Uterus (tissue), 2 donors: Measurements from ENCODE around the gene TMEM132C.

Experiments used
- CTCF ChIP-seq, 4 experiments: fragments of 200-600 bp in 2 of 4; fragments of 450-650 bp in 2 of 4; sonication (generic) in 2 of 4; IDR thresholded peaks; one replicate each; pipeline ENCODE4 v1.5.1; 2016 to 2019; ENCODE audit warnings: antibody characterized with exemption in 4 of 4, mild to moderate bottlenecking in 2 of 4, moderate library complexity in 1 of 4
- POLR2A ChIP-seq, 2 donors: fragments of 450-650 bp; IDR thresholded peaks; one replicate each; pipeline ENCODE4 v1.6.1; 2016; ENCODE audit warnings: antibody characterized with exemption in 2 of 2, mild to moderate bottlenecking in 1 of 2, moderate library complexity in 1 of 2

DNA sequence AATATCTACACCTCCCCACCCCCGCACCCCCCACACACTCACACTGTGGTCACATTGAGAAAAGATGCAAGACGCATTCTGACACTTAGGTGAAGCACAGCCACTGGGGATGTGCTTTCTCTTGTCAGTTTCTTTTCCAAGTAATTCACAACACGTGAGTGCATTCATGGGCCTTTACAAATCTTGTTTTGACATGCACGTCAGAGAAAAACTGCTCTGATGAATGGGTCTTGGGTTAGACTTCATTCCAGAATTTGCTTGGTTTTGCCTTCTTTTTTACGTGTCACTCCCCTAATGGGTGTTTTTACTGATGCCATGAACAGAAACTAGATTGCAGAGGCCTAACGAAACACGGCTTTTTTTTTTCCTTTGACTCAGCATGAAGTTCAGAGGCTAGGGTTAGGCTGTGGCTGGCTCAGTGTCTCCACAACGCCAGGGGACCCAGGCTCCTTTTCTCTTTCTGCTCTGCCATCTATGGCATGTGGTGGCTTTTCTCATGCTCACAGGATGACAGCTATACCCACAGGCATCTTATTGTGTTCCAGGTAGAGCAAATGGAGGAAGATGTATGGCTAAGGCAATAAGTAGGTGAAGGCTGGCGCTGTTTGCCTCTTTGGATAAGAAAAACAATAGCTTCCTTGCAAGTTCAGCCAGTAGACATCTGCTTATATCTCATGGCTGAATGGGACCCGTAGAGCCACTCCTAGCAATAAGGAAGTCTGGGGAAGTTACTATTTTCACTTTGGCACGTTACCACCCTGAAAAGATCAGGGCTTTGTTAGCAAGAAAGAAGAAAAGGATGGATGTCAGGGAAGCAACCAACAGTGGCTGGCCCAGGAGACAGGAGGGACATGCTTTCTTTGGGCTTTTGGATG, 303.5 kb downstream of the TMEM132C start:
- no peak for TF ChIP-seq CTCF (IDR thresholded peaks at IDR 0.05)
- TF ChIP-seq POLR2A (IDR thresholded peaks at IDR 0.05): no peak
